Panc1 (cell line): Measurements from ENCODE around the gene ZNF775.
A peak's percentile ranks its signal among the peaks of the same experiment; 100 is the strongest.

Source experiments
- CTCF ChIP-seq: fragments of 450-650 bp; IDR thresholded peaks from 2 replicates; pipeline ENCODE4 v1.5.1; 2017; ENCODE audit warnings: mild to moderate bottlenecking
- SIN3A ChIP-seq: IDR thresholded peaks from 2 replicates; pipeline ENCODE4 v1.6.1; 2012; ENCODE audit warnings: low read depth, mild to moderate bottlenecking, low read length, moderate library complexity, borderline replicate concordance; ENCODE audit not compliant: insufficient read depth
- TCF7L2 ChIP-seq: IDR thresholded peaks from 2 replicates; pipeline ENCODE4 v1.6.1; 2011; ENCODE audit warnings: mild to moderate bottlenecking, low read depth, low read length, inconsistent platforms
- TF ChIP-seq, protein P1 (sequence below), 2 experiments: IDR thresholded peaks; 2 replicates each; pipeline ENCODE4 v1.6.1; 2011 to 2012; ENCODE audit warnings: low read depth in 2 of 2, control low read depth in 1 of 2, low read length in 1 of 2, mild to moderate bottlenecking in 1 of 2, moderate library complexity in 1 of 2; ENCODE audit not compliant: insufficient read depth in 1 of 2

- TF ChIP-seq CTCF (no peak), TCF7L2 (peak; percentile 100), SIN3A (no peak)
- TF ChIP-seq, protein P1, sequence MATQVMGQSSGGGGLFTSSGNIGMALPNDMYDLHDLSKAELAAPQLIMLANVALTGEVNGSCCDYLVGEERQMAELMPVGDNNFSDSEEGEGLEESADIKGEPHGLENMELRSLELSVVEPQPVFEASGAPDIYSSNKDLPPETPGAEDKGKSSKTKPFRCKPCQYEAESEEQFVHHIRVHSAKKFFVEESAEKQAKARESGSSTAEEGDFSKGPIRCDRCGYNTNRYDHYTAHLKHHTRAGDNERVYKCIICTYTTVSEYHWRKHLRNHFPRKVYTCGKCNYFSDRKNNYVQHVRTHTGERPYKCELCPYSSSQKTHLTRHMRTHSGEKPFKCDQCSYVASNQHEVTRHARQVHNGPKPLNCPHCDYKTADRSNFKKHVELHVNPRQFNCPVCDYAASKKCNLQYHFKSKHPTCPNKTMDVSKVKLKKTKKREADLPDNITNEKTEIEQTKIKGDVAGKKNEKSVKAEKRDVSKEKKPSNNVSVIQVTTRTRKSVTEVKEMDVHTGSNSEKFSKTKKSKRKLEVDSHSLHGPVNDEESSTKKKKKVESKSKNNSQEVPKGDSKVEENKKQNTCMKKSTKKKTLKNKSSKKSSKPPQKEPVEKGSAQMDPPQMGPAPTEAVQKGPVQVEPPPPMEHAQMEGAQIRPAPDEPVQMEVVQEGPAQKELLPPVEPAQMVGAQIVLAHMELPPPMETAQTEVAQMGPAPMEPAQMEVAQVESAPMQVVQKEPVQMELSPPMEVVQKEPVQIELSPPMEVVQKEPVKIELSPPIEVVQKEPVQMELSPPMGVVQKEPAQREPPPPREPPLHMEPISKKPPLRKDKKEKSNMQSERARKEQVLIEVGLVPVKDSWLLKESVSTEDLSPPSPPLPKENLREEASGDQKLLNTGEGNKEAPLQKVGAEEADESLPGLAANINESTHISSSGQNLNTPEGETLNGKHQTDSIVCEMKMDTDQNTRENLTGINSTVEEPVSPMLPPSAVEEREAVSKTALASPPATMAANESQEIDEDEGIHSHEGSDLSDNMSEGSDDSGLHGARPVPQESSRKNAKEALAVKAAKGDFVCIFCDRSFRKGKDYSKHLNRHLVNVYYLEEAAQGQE (IDR thresholded peaks at IDR 0.05; ENCODE audit: insufficient read depth in 1 of 2, low read depth in 2 of 2, low read length in 1 of 2), result no peak
These were observed at the start of gene ZNF775 for GRCh38 chr7:150378853-150379440.
